ENCODE measurements around the gene PROSER3.
"Not testable (repeated sequence)": the region's sequence is repeated elsewhere in the genome, so short reads cannot be mapped to it uniquely, and the experiment has no call there.

The PROSER3 gene

DNA sequence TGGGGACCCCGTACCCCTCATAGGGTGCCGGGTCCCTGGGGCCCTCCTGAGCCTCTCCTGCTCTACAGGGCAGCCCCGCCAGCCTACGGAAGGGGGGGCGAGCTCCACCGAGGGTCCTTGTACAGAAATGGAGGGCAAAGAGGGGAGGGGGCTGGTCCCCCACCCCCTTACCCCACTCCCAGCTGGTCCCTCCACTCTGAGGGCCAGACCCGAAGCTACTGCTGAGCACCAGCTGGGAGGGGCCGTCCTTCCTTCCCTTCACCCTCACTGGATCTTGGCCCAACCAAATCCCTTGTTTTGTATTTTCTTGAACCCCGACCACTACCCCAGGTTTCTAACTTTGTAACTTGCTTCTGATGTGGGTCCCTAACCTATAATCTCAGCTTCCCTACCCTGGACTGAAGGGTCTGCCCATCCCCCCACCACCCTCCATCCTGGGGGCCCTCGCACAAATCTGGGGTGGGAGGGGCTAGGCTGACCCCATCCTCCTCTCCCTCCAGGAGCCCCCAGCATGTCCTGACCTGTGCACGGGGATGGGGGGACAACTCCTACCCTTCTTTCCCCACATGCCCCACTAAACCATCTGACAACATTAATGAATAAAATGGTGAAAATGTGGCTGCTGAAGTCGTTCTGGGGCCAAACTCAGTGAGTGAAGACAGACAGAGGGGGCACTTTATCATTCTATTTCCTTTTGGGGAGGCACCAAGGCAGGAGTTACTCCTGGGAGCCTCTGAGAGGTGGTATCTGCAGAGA lies 30.4 kb downstream of the PROSER3 start:
- FAIRE-seq, result no peak
- no peak for DNase-seq (ENCODE audit: extremely low spot score, insufficient read length, low read depth)

DNA sequence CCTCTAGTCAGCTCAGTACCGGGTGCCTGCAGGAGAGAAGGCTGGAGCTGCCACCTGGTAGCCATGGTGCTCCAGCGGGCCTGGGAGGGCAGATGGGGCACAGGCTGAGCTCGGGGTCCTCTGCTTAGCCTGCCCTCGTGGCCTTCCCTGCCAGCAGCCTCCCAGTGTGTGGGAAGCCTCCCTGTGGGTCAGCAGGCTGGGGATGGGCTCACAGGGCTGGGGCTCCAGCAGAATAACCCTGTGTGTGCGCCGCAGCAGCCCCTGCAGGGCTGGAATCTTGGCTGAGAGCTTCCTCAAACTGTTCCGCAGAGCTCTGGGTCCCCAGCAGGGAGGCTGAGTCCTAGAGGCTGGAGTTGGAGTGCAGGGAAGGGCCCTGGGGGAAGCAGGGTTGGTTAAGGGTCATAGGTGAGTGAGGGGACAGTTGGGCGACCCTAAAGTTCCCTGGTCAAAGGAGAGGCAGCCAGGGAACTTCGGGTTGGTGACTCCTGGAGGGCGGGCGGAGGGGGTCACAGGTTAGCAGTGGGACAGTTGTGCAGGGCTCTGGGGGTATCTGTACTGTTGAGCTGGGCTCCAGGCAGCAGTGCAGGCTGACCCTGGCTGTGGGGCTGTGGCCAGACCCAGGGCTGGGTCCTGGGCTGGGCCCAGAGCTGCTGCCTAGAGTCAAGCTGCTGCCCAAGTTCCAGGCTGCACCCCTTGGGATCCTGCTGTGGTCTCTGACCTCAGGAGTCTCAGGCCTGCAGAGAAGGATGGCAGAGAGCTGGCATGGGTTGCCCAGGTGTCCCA lies 31.4 kb downstream of the PROSER3 start:
- no peak for DNase-seq (ENCODE audit: extremely low spot score, insufficient read length, low read depth)
- no peak for FAIRE-seq

GRCh38 chr19:35789978-35790944 lies 32.3 kb downstream of the PROSER3 start:
- DNase-seq (ENCODE audit: extremely low spot score, insufficient read length, low read depth) (no peak), FAIRE-seq (no peak)

DNA sequence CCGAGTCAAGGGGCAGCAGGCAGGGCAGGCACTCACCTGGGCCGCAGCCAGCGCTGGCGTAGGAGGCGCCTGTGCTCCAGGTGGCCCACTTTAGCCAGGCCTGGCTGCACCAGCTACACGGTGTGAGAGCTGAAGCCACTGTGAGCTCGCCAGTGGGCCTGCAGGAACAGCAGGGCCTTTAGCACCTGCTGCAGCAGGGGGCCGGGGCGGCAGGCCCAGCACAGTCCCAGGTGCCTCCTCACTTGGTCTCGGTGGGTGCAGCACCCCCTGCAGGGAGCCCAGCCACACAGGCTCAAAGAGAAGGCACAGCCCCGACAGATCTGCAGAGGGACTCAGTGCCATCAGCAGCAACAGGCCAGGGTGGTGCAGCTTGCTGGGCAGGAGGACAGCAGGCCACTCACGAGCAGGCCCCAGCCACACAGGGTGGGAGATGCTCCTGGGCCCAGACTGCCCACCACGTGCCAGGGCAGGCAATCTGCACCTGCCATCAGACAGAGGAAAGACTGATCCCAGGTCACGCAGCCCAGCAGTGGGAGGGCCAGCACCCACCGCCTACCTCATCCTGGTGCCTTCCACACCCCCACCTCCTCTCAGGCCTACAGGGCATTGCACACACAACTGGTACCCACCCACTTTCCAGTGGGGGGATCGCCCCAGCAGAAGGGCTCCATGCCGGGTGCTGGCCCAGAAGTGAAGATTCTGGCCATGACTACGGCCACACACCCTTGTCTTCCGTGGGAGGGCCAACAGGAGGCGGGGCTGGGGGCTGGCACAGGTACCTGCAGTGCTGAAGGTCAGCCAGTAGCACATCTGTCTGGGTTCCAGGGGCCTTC lies 33.2 kb downstream of the PROSER3 start:
- no peak for DNase-seq (ENCODE audit: extremely low spot score, insufficient read length, low read depth)

GRCh38 chr19:35791814-35792279 lies 33.9 kb downstream of the PROSER3 start:
- DNase-seq (ENCODE audit: extremely low spot score, insufficient read length, low read depth) (no peak), FAIRE-seq (no peak)

More for the DNA sequence above, 33.2 kb downstream of the PROSER3 start:
- no peak for FAIRE-seq

DNA sequence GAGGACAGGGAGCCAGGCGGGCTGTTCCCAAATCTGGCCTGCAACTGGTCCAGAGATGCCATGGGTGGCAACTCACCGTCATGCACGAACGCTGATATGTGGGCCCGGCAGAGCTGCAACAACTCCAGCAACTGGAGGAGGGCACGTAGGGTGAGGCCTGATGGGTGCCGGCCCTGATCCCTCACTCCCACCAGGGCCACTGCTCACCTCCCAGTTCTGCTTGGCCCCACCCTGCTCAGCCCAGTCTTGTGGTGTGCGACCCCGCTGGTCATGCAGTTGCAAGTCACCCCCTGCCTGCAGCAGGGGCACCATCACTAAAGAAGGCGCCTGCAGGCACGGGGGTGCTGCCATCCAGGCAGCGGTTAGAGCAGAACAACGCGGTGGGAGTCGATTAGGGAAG lies 34.3 kb downstream of the PROSER3 start:
- DNase-seq (ENCODE audit: extremely low spot score, insufficient read length, low read depth) (no peak), FAIRE-seq (no peak)

DNA sequence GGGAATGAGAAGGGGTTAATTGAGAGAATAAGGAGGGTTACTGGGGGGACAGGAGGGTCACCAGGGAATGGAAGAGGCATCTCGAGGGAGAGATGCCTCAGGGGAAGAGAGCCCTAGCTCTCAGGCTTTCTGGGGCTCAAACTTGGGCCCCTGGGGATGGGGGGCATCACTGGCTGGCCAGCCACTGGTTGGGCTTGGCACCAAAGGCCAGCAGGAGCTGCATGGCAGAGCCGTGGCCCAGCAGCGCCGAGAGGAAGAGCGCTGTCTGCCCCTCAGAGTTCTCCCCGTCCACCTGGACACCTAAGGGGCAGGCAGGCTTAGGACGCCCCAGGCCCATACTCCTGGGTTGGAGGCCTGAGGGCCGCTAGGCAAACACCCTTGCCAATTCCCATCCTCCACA lies 34.9 kb downstream of the PROSER3 start:
- no peak for DNase-seq (ENCODE audit: extremely low spot score, insufficient read length, low read depth)
- no peak for FAIRE-seq

GRCh38 chr19:35793381-35794165 lies 35.6 kb downstream of the PROSER3 start:
- DNase-seq (ENCODE audit: extremely low spot score, insufficient read length, low read depth) (no peak), FAIRE-seq (no peak)

DNA sequence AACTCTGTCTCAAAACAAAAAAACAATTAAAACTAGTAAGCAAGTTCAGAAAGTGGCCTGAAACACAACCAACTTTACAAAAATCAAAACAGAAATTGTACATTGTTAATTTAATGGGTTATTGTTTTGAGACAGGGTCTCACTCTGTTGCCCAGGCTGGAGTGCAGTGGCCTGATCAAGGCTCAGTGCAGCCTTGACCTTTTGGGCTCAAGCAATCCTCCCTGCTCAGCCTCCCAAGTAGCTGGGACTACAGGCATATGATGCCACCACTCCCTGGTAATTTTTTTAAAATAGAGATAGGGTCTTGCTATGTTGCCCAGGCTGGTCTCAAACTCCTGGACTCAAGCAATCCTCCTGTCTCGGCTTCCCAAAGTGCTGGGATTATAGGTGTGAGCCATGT lies 37.6 kb downstream of the PROSER3 start:
- FAIRE-seq, result not testable (repeated sequence)

GRCh38 chr19:35796645-35797542 lies 38.9 kb downstream of the PROSER3 start:
- DNase-seq (ENCODE audit: extremely low spot score, insufficient read length, low read depth) (no peak), FAIRE-seq (no peak)

More for the DNA sequence above, 37.6 kb downstream of the PROSER3 start:
- DNase-seq (ENCODE audit: extremely low spot score, insufficient read length, low read depth), result not testable (repeated sequence)

DNA sequence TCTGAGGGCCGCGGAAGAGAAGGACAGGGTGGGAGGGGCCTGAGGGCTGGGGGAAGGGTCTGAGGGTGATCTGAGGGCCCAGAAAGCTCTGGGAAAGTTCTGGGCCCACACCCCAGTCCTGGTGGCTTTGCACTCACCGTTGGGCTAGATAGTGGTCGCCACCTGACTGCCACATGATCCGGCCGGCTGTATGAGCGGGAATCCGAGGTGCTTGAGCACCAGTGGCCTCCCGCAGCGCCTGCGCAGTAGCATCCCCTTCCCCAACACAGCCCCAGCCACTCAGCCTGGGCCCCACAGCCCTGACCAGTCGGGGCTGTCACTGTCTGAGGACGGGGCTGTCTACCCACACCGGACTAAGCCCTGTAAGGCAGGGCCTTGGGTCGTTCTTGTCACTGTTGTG lies 39.7 kb downstream of the PROSER3 start:
- FAIRE-seq (no peak), DNase-seq (ENCODE audit: extremely low spot score, insufficient read length, low read depth) (no peak)

- FAIRE-seq (no peak), DNase-seq (ENCODE audit: extremely low spot score, insufficient read length, low read depth) (no peak)
Measured at GRCh38 chr19:35801828-35802227, 43.9 kb downstream of the PROSER3 start.

DNA sequence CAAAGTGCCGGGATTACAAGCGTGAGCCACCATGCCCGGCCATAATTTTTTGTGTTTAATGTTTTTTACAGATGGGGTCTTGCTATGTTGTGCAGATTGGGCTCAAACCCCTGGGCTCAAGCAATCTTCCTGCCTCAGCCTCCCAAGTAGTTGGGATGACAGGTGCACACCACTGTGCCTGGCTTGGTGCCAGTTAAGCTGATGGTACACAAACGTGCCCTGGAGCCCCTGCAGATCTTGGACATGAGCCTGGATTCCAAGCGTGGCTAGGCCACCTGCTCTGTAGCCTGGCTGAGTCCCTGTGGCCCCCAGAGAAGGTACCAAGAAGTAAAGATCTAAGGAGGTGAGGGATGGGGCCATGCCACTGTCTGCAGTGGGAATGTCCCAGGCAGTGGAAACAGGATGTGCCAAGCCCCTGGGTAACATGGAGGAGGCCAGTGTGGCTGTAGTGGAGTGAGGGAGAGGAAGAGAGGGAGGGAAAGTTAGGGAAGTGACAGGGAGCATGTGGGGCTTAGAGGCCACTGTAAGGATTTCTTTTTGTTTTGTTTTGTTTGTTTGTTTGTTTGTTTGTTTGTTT lies 47.6 kb downstream of the PROSER3 start:
- FAIRE-seq (no peak), DNase-seq (ENCODE audit: extremely low spot score, insufficient read length, low read depth) (no peak)

DNA sequence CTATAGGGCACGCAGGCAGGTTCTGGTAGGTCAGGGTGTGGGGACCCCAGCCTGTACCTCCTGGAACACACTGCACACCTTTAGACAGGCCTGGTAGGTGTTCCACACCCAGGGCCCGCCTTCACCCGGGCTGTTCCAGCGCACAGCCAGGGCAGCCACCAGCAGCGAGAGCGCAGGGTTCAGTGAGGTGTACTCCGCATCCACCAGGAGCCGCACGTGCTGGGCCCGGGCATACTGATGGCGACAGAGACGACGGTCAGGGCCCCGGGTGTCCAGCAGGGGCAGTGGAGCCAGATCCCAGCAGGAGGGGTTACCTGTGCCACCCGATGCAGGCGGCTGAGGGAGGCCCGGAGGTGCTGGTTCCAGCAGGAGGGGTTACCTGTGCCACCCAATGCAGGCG lies 48.6 kb downstream of the PROSER3 start:
- FAIRE-seq (no peak), DNase-seq (ENCODE audit: extremely low spot score, insufficient read length, low read depth) (no peak)

- DNase-seq (ENCODE audit: extremely low spot score, insufficient read length, low read depth) (no peak), FAIRE-seq (no peak)
Measured at GRCh38 chr19:35807633-35808032, 49.7 kb downstream of the PROSER3 start.

DNA sequence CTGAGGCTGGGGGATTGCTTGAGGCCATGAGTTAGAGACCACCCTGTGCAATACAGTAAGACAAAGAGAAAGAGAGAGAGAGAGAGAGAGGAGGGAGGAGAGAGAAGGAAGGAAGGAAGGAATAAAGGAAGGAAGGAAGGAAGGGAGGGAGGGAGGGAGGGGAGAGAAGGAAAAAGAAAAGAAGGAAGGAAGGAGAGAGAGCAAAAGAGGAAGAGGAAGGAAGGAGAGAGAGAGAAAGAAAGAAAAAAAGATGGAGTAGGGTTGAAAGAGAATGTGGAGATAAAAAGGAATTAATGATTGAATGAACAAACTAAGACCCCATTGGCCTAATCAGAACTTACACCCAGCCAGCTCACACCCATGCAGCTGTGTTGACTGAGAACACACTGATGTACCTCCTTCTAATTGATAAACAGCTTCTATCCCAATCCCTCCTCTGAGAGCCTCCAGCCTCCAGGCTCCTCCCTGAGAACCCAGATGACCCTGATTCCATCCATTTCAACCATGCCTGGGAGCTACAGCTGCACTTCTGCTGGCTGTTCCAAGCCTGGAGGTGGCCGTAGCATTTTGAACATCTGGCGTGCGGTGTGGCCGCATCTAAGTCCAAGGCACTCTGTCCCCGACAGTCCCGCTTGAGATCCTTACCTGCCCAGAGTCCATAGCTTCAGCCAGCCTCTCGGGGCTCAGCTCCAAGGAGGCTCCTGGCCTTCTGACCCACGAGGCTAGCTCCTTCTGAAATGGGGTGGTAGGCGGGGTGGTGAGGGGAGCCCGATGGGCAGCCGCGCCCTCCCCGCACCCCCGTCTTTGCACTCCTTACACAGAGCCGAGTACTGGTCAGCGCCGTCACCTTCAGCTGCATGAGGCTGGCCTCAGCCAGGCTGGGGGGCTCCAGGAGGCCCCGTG lies 53.6 kb downstream of the PROSER3 start:
- DNase-seq (ENCODE audit: extremely low spot score, insufficient read length, low read depth) (no peak), FAIRE-seq (no peak)
